ENCODE results near the gene FHIT. TPM values are rescaled to one million over a fixed set of nuclear protein-coding genes. Genes with fewer than 3 reads are reported as not detected.

FHIT gene
- total RNA-seq, 1 donor from 2014 or later: 26.0 TPM

- no peak for DNase-seq (ENCODE audit: low spot score)
Measured at GRCh38 chr3:60841355-60841754, 409.9 kb downstream of the FHIT start.

DNA sequence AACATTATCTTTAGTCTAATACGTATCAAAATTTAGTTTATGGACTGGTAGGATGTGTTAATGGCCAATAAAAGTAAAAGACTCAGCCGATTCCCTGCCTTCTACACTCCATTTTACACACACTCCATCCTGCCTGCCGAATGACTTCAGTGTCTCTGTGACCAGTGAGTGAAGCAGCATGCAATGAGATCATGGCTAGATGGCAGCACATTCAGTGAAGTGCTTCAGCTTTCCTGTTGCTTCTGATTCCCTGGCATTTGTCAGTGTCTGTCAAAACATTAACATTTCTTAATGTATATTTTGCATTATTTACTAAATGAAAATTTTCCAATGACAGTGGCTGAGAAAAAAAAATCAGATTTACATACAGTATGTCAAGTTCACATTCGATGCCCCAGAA lies 412.0 kb downstream of the FHIT start:
- DNase-seq (ENCODE audit: low spot score): no peak

DNA sequence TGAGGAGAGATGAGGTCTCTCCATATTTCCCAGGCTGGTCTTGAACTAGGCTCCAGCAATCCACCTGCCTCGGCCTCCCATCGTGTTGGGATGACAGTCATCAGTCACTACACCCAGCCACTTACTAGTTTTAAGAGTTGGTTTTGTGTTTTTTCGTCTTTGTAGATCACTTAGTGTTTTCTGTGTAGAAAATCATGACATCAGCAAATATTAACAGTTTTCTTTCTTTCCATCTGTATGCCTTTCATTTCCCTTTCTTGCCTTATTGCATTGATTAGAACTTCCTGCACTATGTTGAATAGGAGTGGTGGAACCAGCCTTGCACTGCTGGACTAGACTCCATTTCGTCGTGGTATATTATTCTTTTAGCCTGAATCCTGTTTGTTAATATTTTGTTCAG lies 415.5 kb downstream of the FHIT start:
- DNase-seq (ENCODE audit: low spot score): no peak

DNA sequence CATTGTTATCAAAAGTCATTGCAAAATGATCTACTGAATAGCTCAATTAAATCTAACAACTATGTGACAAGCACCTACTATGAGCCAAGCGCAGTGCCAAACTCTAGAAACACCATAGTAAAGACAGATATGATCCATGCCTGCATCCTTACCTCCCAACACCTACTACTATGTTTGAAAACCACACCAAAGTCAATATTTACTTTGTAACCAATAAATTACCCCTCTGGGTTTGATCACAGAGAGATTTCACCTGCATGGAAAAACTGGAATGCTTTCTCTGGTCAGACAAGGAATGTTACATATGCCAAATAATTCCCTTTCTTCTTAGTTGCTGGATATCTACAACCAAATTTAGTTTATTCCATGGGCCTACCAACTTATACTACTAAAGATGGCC lies 422.2 kb downstream of the FHIT start:
- DNase-seq (ENCODE audit: low spot score): no peak

DNA sequence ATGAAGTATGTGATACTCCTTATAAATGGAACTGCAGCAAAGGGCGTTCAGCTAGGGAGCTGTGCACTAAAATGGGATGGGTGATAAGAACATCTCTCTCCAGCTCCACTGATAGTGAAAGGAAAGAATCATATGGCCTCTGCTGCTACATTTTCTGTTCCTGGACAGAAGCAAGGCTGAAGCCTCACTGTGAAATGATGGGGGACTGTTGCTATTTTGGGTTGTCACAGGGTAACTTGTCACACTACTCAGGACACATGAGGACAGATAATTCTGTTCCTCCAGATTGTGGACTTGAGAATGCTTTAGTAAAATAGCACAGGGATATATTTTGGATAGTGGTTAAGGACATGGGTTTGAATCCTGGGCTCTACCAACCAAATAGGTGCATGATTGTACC lies 423.6 kb downstream of the FHIT start:
- no peak for DNase-seq (ENCODE audit: low spot score)

DNA sequence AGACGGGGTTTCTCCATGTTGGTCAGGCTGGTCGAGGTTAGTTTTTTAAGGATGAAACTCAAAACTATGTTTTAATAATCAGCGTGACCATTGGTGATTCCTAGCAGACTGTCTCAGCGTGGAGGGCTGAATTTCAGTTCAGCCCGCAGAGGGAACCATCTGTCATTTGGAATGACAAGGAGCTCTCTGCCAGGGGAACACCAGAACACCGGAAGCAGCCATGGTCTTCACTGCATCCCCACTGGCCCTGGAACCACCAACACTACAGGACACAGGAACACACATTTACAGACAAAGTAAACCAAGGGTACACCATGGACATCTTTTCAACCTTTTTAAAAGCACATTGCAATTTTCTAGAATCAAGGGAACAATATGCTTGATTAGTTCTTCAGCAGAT lies 424.7 kb downstream of the FHIT start:
- no peak for DNase-seq (ENCODE audit: low spot score)

GRCh38 chr3:60812502-60812901 lies 438.8 kb downstream of the FHIT start:
- DNase-seq (ENCODE audit: low spot score): no peak

DNA sequence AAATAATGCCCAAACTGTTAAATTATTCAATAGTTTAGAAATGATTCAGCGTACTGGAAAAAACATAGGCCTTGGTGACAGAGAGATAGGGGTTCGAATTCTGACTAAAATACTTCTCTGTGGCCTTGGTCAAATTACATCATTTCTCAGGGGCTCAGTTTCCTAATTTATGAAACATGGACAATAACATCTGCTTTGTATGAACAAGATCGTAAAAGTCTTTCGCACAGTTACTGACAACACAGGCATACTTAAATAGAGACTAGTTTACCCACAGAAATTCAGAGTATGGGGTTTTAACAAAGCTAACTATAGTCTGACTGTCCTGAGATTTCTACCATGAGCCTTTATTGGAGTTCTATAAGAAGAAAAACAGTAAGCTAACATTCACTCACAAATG lies 440.4 kb downstream of the FHIT start:
- no peak for DNase-seq (ENCODE audit: low spot score)

DNA sequence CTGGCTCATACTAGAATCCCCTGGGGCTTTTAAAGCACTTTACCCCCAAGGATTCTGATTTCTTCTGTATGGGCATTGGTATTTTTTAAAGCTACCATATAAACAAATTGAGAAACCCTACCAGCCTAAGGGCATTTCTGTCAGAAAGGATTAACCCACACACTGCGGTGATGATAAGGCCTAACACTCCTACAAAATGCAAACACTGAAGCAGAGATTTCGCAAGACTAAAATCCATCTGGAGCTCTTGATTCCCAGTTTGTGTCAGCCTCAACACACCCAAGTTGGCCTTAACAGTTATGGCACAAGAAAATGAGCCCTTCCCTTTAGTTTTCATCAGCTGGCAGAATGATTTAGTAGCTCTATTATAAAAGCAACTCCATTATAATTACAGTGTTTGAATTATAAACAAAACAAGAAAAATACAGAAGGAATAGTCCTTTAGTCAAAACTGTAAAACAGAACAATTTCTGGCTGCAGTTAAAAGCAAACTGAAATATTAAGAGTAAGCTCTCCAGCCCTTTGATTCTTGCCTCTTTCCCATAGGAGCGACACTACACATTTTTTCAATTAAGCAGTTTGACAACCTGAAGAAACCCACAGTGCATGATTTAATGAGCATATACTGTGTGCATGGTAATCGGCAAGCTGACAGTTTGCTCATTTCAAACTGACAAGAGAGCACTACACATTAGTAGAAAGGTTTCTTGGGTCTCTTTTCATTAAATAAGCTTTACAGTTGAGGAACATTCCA lies 441.2 kb downstream of the FHIT start:
- DNase-seq (ENCODE audit: low spot score): no peak

- no peak for DNase-seq (ENCODE audit: low spot score)
Measured at GRCh38 chr3:60803216-60804173, 447.8 kb downstream of the FHIT start.

- no peak for DNase-seq (ENCODE audit: low spot score)
Measured at GRCh38 chr3:60801307-60801706, 449.9 kb downstream of the FHIT start.

- no peak for DNase-seq (ENCODE audit: low spot score)
Measured at GRCh38 chr3:60798456-60798855, 452.8 kb downstream of the FHIT start.

GRCh38 chr3:60792249-60792852 lies 458.9 kb downstream of the FHIT start:
- DNase-seq (ENCODE audit: low spot score): no peak

DNA sequence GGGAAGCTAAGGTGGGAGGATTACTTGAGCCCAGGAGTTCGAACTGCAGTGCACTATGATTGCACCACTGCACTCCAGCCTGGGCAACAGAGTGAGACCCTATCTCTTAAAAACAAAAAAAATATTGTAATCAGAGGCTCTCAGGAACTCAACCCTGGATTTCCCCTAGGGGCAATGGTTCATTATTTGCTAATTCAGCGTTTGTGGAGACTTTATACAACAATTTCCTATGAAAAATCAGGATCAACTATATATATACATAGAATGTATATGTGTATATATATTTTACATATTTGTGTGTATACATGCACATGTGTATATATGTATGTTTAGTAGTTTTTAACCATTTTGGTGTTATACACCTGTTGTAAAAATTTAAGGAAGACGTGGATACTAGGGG lies 463.1 kb downstream of the FHIT start:
- no peak for DNase-seq (ENCODE audit: low spot score)

GRCh38 chr3:60781935-60782334 lies 469.3 kb downstream of the FHIT start:
- DNase-seq (ENCODE audit: low spot score): no peak

GRCh38 chr3:60779637-60780036 lies 471.6 kb downstream of the FHIT start:
- no peak for DNase-seq (ENCODE audit: low spot score)

- no peak for DNase-seq (ENCODE audit: low spot score)
Measured at GRCh38 chr3:60775985-60776384, 475.3 kb downstream of the FHIT start.

GRCh38 chr3:60774617-60775016 lies 476.6 kb downstream of the FHIT start:
- no peak for DNase-seq (ENCODE audit: low spot score)

GRCh38 chr3:60772584-60772983 lies 478.7 kb downstream of the FHIT start:
- no peak for DNase-seq (ENCODE audit: low spot score)

- no peak for DNase-seq (ENCODE audit: low spot score)
Measured at GRCh38 chr3:60771766-60772165, 479.5 kb downstream of the FHIT start.

DNA sequence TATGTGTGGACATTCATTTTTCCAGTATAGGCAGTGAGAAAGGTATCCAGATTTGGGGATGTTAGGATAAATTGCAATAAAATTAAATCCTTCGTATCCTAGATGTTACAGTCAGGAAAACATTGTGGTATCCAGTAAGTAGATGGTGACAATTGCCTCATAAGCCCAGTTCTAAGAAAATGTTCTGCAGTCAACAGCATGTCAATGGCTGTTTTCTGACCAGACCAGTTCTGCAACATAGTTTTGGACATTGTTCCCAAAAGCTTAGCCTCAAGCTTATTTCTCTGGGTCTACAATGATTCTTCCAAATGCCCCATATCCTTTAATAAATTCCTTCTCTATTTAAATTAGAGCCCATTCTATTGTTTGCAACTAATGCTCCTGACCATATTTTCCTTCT lies 480.7 kb downstream of the FHIT start:
- DNase-seq (ENCODE audit: low spot score): no peak

- DNase-seq (ENCODE audit: low spot score): no peak
Measured at GRCh38 chr3:60767536-60767935, 483.7 kb downstream of the FHIT start.

- DNase-seq (ENCODE audit: low spot score): no peak
Measured at GRCh38 chr3:60765776-60766175, 485.5 kb downstream of the FHIT start.

Data from ureter (tissue), 1 donor.